ENCODE data around the gene ARID4B. TPM values are rescaled to one million over a fixed set of nuclear protein-coding genes. Genes with fewer than 3 reads are reported as not detected.

The ARID4B gene
- total RNA-seq, 1 donor from 2014 or later: 15.7 TPM

DNA sequence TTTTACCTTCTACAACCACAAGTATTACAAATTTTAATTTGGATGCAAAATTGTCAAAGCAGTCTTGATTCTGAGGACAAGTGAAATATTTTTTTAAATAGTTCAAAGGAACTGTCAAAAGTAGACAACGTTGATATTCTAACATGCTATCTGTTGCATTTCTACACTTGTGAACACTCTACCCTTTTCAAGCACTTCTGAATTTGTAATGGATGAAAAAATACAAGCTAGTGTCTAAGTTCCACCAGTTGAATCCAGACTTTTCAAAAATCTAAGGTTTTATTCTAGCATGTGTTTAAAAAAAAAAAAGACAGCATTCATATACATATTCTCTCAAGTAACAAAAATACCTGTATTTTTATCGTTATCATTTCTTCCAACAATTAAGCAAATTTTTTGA lies 2.1 kb downstream of the ARID4B start:
- TF ChIP-seq, protein P1, sequence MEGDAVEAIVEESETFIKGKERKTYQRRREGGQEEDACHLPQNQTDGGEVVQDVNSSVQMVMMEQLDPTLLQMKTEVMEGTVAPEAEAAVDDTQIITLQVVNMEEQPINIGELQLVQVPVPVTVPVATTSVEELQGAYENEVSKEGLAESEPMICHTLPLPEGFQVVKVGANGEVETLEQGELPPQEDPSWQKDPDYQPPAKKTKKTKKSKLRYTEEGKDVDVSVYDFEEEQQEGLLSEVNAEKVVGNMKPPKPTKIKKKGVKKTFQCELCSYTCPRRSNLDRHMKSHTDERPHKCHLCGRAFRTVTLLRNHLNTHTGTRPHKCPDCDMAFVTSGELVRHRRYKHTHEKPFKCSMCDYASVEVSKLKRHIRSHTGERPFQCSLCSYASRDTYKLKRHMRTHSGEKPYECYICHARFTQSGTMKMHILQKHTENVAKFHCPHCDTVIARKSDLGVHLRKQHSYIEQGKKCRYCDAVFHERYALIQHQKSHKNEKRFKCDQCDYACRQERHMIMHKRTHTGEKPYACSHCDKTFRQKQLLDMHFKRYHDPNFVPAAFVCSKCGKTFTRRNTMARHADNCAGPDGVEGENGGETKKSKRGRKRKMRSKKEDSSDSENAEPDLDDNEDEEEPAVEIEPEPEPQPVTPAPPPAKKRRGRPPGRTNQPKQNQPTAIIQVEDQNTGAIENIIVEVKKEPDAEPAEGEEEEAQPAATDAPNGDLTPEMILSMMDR (IDR thresholded peaks at IDR 0.05; ENCODE audit: borderline replicate concordance): no peak
- DNase-seq: no peak
- Histone ChIP-seq H3K9me3 (replicated peaks) (no peaks in the 10 kb centered on the region), H3K36me3 (no peaks in the 10 kb centered on the region), H3K27ac (replicated peaks) (no peak overlapping the region), H3K4me1 (peaks cover 89% of the 10 kb centered on the region), H3K27me3 (ENCODE audit: low read depth) (no peaks in the 10 kb centered on the region), H3K4me3 (peak overlapping the region; percentile 96)
- intact Hi-C loops (cut with micrococcal nuclease): loop anchor here (10.0 kb wide), 1 partner anchor 71 kb away; no protein-coding TSS in a partner anchor

DNA sequence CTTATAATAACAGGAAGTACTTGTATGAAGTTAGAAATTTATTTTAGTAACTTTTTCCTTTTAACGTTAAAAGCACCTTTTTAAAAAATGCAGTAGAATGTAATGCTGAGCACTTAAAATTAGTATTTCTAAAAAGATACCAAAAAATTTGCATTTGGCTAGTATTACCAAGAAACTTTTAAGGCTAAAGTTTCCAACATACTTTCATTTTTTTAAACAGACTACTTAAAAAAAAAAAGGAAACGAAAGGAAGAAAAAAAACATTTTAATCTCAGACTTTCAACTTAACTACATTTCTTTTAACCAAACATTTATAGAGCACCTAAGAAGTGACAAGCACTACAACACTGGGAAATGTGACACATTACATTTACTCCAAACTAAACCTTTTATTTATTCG lies 2.8 kb downstream of the ARID4B start:
- intact Hi-C loops (cut with micrococcal nuclease): loop anchor here (10.0 kb wide), 1 partner anchor 70 kb away; no protein-coding TSS in a partner anchor
- no peak for DNase-seq
- Histone ChIP-seq H3K9me3 (replicated peaks) (no peaks in the 10 kb centered on the region), H3K27me3 (ENCODE audit: low read depth) (no peaks in the 10 kb centered on the region), H3K4me1 (peaks cover 89% of the 10 kb centered on the region), H3K4me3 (peak overlapping the region; percentile 96), H3K36me3 (no peaks in the 10 kb centered on the region), H3K27ac (replicated peaks) (no peak overlapping the region)
- TF ChIP-seq, protein P1 (IDR thresholded peaks at IDR 0.05; ENCODE audit: borderline replicate concordance): no peak

DNA sequence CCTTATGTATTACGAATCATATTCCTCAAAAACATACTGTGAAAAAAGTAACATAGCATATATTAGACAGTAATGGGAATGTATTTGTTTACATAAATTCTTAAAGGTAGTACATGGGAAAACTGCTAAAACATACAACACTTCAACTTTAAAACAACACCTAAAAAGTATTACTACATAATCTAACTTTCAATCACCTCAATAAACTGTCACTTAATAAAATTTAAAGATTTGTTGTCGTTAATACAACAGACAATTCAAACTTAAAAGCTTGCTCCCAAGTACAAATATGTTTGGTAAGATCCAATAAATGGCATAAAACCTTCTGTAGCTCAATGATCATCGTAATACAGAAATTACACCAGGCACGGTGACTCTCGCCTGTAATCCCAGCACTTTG lies 3.7 kb downstream of the ARID4B start:
- intact Hi-C loops (cut with micrococcal nuclease): loop anchor here (10.0 kb wide), 1 partner anchor 69 kb away; no protein-coding TSS in a partner anchor
- no peak overlapping the region for H3K4me3 ChIP-seq

DNA sequence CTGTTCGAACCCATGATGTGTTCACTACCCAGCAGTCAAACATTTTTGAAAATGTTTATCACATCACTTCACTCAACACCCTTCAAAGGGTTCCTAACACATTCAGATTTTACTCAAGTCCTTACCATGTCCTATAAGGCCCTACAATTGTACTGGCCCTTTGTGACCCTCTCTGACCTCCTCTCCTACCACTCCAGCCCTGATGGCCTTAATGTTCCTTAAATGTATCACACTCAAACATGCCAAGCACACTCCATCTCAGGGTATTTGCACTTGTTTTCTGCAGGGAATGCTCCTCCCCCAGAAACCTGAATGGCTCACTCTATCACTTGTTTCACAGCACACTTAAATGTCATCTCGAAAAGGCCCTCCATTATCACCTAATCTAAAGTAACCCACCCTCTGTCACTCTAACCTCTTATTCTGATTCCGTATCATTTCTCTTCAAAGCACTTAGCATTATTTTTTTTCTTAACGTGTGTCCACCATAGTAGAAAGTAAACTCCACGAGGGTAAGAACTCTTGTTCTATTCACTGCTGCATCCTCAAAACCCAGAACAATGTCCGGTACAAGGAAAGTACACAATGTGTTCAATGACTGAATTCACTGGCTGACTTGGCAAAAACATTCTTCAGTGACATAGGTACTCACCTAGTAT lies 7.3 kb downstream of the ARID4B start:
- TF ChIP-seq, protein P1 (IDR thresholded peaks at IDR 0.05; ENCODE audit: borderline replicate concordance): no peak
- no peak overlapping the region for H3K27ac ChIP-seq (replicated peaks)
- H3K36me3 ChIP-seq: no peaks in the 10 kb centered on the region
- no peaks in the 10 kb centered on the region for H3K27me3 ChIP-seq (ENCODE audit: low read depth)
- no peak for DNase-seq
- H3K4me1 ChIP-seq: peaks cover 68% of the 10 kb centered on the region
- intact Hi-C loops (cut with micrococcal nuclease): loop anchor here (10.0 kb wide), 1 partner anchor 66 kb away; no protein-coding TSS in a partner anchor
- H3K4me3 ChIP-seq: no peak overlapping the region
- no peaks in the 10 kb centered on the region for H3K9me3 ChIP-seq (replicated peaks)

More for the DNA sequence above, 3.7 kb downstream of the ARID4B start:
- Histone ChIP-seq H3K36me3 (no peaks in the 10 kb centered on the region), H3K9me3 (replicated peaks) (no peaks in the 10 kb centered on the region), H3K27ac (replicated peaks) (no peak overlapping the region), H3K4me1 (peaks cover 82% of the 10 kb centered on the region), H3K27me3 (ENCODE audit: low read depth) (no peaks in the 10 kb centered on the region)
- DNase-seq: no peak
- TF ChIP-seq, protein P1 (IDR thresholded peaks at IDR 0.05; ENCODE audit: borderline replicate concordance): no peak

DNA sequence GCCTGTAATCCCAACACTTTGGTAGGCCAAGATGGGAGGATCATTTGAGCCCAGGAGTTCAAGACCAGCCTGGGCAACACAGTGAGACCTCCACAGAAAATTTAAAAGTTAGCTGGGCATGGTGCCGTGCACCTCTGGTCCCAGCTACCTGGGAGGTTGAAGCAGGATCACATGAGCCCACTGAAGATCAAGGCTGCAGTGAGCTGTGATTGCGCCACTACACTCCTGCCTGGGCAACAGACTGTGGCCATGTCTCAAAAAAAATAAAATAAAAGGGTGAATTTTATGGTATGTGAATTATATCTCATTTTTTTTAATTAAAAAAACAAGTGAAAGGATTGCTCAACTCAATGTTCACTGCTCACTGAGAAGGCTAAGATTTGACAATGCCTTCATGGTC lies 8.7 kb downstream of the ARID4B start:
- intact Hi-C loops (cut with micrococcal nuclease): no loop called here
- peaks cover 64% of the 10 kb centered on the region for H3K4me1 ChIP-seq
- no peaks in the 10 kb centered on the region for H3K36me3 ChIP-seq
- H3K4me3 ChIP-seq: no peak overlapping the region
- no peaks in the 10 kb centered on the region for H3K27me3 ChIP-seq (ENCODE audit: low read depth)
- TF ChIP-seq, protein P1 (IDR thresholded peaks at IDR 0.05; ENCODE audit: borderline replicate concordance): no peak
- H3K9me3 ChIP-seq (replicated peaks): no peaks in the 10 kb centered on the region
- no peak overlapping the region for H3K27ac ChIP-seq (replicated peaks)
- no peak for DNase-seq
